Astrocyte of the spinal cord (primary cell): ENCODE data around the gene TSPAN9.
A peak's percentile ranks its signal among the peaks of the same experiment; 100 is the strongest.

Experiments
- DNase-seq: peaks from one replicate; pipeline ENCODE4 v3.0.0; 2011; ENCODE audit warnings: low read depth, low spot score
- H3K4me3 ChIP-seq: 2 replicates; pipeline ENCODE4 v1.5.1; 2011; ENCODE audit warnings: low read depth, mild to moderate bottlenecking, low read length, moderate library complexity
- in situ Hi-C: cut with HindIII; loops from 2 replicates; pipeline ENCODE4 v1.10.0; 2017; ENCODE audit warnings: low sequenced_read_pairs
- TF ChIP-seq, protein P1 (sequence below): IDR thresholded peaks from 2 replicates; pipeline ENCODE4 v1.5.1; 2012; ENCODE audit warnings: low read depth, mild to moderate bottlenecking, low read length, inconsistent platforms

TSPAN9 gene

DNA sequence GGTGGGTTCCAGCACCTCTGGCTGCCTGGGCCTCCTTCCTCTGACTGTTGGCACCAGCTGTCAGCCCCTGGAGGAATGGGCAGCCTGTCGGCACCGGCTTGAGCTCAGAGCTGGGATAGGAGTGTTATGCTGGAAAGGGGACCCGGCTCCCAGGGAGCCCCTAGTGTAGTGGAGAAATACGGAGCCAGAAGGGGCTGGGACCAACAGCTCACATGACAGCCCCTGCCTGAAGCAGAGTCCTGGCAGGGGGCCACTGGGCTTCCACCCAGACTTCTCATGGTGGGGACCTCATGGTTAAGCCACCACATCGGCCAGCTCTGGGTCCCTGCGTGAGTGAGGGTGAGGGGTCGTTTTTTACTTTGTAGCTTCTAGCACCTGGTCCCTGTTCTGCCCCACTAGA lies 174.5 kb downstream of the TSPAN9 start:
- DNase-seq, result no peak
- TF ChIP-seq, protein P1, sequence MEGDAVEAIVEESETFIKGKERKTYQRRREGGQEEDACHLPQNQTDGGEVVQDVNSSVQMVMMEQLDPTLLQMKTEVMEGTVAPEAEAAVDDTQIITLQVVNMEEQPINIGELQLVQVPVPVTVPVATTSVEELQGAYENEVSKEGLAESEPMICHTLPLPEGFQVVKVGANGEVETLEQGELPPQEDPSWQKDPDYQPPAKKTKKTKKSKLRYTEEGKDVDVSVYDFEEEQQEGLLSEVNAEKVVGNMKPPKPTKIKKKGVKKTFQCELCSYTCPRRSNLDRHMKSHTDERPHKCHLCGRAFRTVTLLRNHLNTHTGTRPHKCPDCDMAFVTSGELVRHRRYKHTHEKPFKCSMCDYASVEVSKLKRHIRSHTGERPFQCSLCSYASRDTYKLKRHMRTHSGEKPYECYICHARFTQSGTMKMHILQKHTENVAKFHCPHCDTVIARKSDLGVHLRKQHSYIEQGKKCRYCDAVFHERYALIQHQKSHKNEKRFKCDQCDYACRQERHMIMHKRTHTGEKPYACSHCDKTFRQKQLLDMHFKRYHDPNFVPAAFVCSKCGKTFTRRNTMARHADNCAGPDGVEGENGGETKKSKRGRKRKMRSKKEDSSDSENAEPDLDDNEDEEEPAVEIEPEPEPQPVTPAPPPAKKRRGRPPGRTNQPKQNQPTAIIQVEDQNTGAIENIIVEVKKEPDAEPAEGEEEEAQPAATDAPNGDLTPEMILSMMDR, result no peak
- in situ Hi-C loops, result no loop called here
- no peak overlapping the region for H3K4me3 ChIP-seq

DNA sequence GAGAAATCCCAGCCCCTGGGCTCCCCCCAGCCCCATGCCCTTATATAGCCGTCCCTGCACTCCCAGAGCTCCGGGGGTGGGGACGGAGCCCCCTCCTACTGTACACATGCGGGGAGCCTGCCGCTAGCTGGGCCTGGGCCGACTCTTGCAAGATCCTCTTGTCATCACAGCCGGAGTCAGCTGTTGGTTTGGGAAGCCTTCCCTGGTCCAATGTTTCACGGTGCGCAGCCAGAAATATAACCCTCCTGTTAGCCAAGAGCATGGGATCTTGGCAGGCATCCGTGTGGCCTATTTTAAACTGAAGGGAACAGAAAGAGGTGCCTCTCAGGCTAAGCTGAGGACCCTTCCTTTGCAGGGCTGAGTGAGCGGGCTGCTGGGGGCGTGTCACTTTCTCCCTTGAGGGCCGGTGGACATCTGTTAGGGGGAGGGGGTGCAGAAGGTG lies 175.3 kb downstream of the TSPAN9 start:
- H3K4me3 ChIP-seq, result no peak overlapping the region
- in situ Hi-C loops, result no loop called here
- DNase-seq, result peak; percentile 60
- TF ChIP-seq, protein P1, result no peak

DNA sequence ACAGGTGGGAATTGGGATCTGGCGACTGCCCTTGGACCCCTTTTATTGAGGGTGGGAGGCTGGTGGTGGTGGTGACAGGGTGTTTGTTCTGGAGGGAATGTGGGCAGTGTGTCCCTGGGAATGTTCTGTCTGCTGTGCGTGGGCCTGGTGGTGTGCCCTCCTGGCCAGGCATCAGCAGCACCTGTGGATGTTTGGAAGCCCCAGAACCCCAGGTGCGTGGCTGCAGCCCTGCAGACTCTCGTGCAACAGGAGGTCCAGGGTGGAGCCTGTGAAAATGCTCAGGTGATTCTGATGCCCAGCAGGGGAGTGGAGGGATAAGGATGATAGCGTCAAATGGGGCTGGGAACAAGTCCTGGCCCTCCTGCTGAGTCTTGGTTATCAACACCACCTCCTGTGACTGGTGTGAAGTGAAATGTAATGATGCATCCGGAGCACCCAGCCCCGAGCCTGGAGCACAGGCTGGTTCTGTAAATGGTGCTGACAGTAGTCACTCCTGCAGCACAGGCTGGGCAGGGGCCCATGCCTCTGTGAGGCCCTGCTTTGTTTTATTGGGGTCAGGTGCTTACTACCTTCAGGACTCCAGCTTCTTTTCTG lies 176.6 kb downstream of the TSPAN9 start:
- TF ChIP-seq, protein P1, result no peak
- in situ Hi-C loops, result no loop called here
- no peak for DNase-seq
- H3K4me3 ChIP-seq, result no peak overlapping the region

DNA sequence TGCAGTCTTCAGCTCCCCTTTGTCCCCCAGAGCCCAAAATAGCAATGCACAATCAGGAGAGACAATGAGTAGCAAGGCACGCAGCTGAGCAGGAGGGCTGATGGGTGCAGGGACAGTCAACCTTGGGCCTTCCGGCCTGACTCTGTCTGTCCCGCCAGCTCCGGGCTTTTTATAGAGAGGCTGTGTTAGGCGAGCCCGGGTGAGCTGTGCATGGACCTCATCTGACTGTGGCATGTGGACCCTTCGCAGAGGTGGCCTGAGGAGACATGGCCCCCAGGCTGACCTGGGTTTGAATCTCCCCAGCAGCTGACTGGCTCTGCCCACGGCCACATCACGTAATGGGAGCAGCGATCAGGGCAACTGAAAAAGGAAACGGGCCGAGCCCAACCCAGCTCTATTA lies 177.9 kb downstream of the TSPAN9 start:
- DNase-seq, result no peak
- in situ Hi-C loops, result no loop called here
- no peak overlapping the region for H3K4me3 ChIP-seq
- TF ChIP-seq, protein P1, result no peak

DNA sequence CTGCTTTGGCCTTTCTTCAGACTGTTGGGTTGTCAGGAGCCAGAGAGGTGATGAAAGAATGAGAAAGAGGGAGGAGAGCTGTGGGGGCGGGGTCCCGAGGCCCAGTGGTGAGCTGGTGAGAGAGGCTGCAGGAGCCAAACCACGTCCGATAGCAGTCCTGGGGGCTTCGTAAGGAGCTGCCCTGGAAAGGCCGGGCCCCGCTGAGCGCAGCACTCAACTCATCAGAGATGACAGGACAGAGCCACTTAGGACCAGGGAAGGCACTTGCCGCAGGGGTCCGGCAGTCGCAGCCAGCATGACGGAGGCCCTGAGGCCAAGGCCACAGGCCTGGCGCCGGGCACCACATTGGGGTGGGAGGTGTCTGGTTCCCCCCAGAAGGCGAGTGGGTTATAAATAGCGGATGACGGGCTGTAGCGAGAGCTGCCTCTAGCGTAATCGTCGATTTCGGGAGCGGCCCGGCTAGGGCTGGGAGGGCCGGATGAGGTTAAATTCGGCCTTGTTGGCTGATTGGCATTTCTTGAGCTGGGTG lies 179.0 kb downstream of the TSPAN9 start:
- TF ChIP-seq, protein P1, result no peak
- no peak for DNase-seq
- H3K4me3 ChIP-seq, result no peak overlapping the region
- in situ Hi-C loops, result no loop called here

DNA sequence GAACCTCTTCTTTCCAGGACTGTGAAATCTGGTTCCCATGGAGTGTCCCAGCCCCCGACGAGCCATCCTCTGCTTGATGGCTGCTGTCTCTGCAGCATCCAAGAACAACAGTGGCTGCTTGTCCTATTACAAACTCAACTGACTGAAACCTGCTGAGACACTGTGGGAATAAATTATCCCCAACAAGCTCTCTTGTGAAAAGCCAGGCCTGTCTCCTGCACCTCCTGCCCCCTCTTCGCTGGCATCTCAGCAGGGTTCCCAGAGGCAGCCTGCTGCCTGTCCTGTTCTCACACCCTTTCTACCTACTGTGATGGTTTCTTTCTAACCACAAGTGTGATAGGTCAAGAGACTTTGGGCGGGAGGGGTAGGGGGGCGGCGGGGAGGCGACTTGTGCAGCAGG lies 180.2 kb downstream of the TSPAN9 start:
- TF ChIP-seq, protein P1, result no peak
- DNase-seq, result peak; percentile 37
- no peak overlapping the region for H3K4me3 ChIP-seq
- in situ Hi-C loops, result no loop called here

DNA sequence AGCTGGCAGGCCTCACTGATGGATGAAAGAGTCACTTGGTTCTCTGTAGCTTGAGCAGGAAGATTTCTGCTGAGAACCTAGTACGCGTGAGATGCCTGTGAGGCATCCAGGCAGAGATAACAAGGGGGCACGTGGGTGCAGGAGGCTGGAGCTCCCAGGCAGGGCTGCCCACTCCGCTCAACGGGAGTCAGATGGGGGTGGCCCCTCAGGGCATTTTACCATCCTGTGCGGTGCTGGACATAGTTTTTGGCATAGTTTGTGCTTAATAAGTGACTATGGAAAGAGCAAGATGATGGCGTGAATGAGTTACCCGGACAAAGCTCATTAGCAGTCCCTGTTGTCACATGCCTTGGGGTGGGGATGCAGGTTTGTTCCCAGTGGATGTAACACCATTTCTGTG lies 182.8 kb downstream of the TSPAN9 start:
- TF ChIP-seq, protein P1, result no peak
- no peak for DNase-seq
- no peak overlapping the region for H3K4me3 ChIP-seq
- in situ Hi-C loops, result no loop called here
